PC-9 (cell line): ENCODE results near the gene DENND1A. TPM values are rescaled to one million over a fixed set of nuclear protein-coding genes. Genes with fewer than 3 reads are reported as not detected.

Source experiments
- BruUV-seq: library from RNA; stranded (reverse); fragments of 400-500 nt; replicated peaks from 2 replicates; lab custom pipeline; 2021; lab: Mats Ljungman, UMichigan
- CTCF ChIA-PET: fragments of 300-600 bp; sonication (Branson Sonifier 250); formaldehyde crosslinking; loops from one replicate; lab custom pipeline; 2022; ENCODE audit warnings: antibody characterized with exemption; lab: Charles Lee
- POLR2A ChIA-PET: fragments of 300-600 bp; sonication (Branson Sonifier 250); formaldehyde crosslinking; loops from one replicate; lab custom pipeline; 2022; ENCODE audit warnings: antibody characterized with exemption; ENCODE audit not compliant: unreplicated experiment; lab: Charles Lee
- DNase-seq, 2 experiments: peaks; one replicate each; pipeline versions ENCODE4 v3.0.0 to v3.0.0-alpha.2; 2015 to 2022; ENCODE audit warnings: mixed read lengths in 1 of 2
- H2AFZ ChIP-seq: fragments of 200-600 bp; sonication (generic); 2 replicates; pipeline ENCODE4 v1.8.1; 2017; ENCODE audit warnings: antibody characterized with exemption
- H3F3A ChIP-seq: fragments of 200-600 bp; sonication (generic); 2 replicates; pipeline ENCODE4 v1.8.1; 2017; ENCODE audit warnings: antibody characterized with exemption, mild to moderate bottlenecking, low read depth; ENCODE audit not compliant: insufficient read depth
- H3K27ac ChIP-seq: fragments of 200-600 bp; sonication (generic); 2 replicates; pipeline ENCODE4 v1.6.1; 2016; ENCODE audit warnings: mixed run types
- H3K27me3 ChIP-seq: fragments of 200-600 bp; sonication (generic); 2 replicates; pipeline ENCODE4 v1.6.1; 2016; ENCODE audit warnings: low read depth, mixed run types; ENCODE audit not compliant: insufficient read depth
- H3K36me3 ChIP-seq: fragments of 200-600 bp; sonication (generic); 2 replicates; pipeline ENCODE4 v1.6.1; 2016; ENCODE audit warnings: low read depth, mixed run types
- H3K4me1 ChIP-seq: fragments of 200-600 bp; sonication (generic); replicated peaks from 2 replicates; pipeline ENCODE4 v1.6.1; 2016; ENCODE audit warnings: mixed run types; ENCODE audit not compliant: insufficient read depth
- H3K4me2 ChIP-seq: fragments of 200-600 bp; sonication (generic); 2 replicates; pipeline ENCODE4 v1.6.1; 2017; ENCODE audit warnings: mixed run types
- H3K4me3 ChIP-seq: fragments of 200-600 bp; sonication (generic); 2 replicates; pipeline ENCODE4 v1.6.1; 2016; ENCODE audit warnings: mixed run types
- H3K79me2 ChIP-seq: fragments of 200-600 bp; sonication (generic); 2 replicates; pipeline ENCODE4 v1.6.1; 2017; ENCODE audit warnings: low read depth, mixed run types
- H3K9me2 ChIP-seq: fragments of 200-600 bp; sonication (generic); 2 replicates; pipeline ENCODE4 v1.8.1; 2017; ENCODE audit warnings: mild to moderate bottlenecking; ENCODE audit not compliant: insufficient read depth
- H3K9me3 ChIP-seq: fragments of 200-600 bp; sonication (generic); 2 replicates; pipeline ENCODE4 v1.8.1; 2016; ENCODE audit warnings: low read depth; ENCODE audit not compliant: insufficient read depth
- H4K20me1 ChIP-seq: fragments of 200-600 bp; sonication (generic); 2 replicates; pipeline ENCODE4 v1.8.1; 2017; ENCODE audit not compliant: insufficient read depth
- EZH2 ChIP-seq: fragments of 200-600 bp; sonication (generic); IDR thresholded peaks from 2 replicates; pipeline ENCODE4 v1.8.0; 2017; ENCODE audit warnings: antibody characterized with exemption, low read depth
- intact Hi-C: fragments of 100-400 bp; cut with micrococcal nuclease; formaldehyde crosslinking; loops from one replicate; pipeline ENCODE4 v1.10.0; 2022; ENCODE audit not compliant: unreplicated experiment
- total RNA-seq: library from RNA; stranded (reverse); gene quantifications from 2 replicates; pipeline ENCODE4 v1.2.3, GENCODE V29; 2021
- TF ChIP-seq, protein P1 (sequence below): fragments of 200-600 bp; sonication (generic); conservative IDR thresholded peaks from 2 replicates; pipeline ENCODE4 v1.6.1; 2017; ENCODE audit warnings: mixed run types, antibody characterized with exemption, mild to moderate bottlenecking, moderate library complexity

DENND1A gene
- total RNA-seq, 1 experiment from 2014 or later: 37.7 TPM

GRCh38 chr9:123438821-123439220, 491.1 kb downstream of the DENND1A start:
- H3K4me3 ChIP-seq: no peak overlapping the region
- POLR2A ChIA-PET: no interaction called here
- BruUV-seq: no TSS peak
- no peak overlapping the region for H2AFZ ChIP-seq
- no peak for TF ChIP-seq EZH2
- TF ChIP-seq, protein P1, sequence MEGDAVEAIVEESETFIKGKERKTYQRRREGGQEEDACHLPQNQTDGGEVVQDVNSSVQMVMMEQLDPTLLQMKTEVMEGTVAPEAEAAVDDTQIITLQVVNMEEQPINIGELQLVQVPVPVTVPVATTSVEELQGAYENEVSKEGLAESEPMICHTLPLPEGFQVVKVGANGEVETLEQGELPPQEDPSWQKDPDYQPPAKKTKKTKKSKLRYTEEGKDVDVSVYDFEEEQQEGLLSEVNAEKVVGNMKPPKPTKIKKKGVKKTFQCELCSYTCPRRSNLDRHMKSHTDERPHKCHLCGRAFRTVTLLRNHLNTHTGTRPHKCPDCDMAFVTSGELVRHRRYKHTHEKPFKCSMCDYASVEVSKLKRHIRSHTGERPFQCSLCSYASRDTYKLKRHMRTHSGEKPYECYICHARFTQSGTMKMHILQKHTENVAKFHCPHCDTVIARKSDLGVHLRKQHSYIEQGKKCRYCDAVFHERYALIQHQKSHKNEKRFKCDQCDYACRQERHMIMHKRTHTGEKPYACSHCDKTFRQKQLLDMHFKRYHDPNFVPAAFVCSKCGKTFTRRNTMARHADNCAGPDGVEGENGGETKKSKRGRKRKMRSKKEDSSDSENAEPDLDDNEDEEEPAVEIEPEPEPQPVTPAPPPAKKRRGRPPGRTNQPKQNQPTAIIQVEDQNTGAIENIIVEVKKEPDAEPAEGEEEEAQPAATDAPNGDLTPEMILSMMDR: no peak
- no peak overlapping the region for H3K27ac ChIP-seq
- H3K4me1 ChIP-seq: no peaks in the 10 kb centered on the region
- H3F3A ChIP-seq: no peaks in the 10 kb centered on the region
- DNase-seq: no peak
- no peaks in the 10 kb centered on the region for H3K36me3 ChIP-seq
- CTCF ChIA-PET: no interaction called here
- H3K9me2 ChIP-seq: no peaks in the 10 kb centered on the region
- no peaks in the 10 kb centered on the region for H3K79me2 ChIP-seq
- H3K4me2 ChIP-seq: no peak overlapping the region
- intact Hi-C loops: no loop called here
- H4K20me1 ChIP-seq: peaks cover 6% of the 10 kb centered on the region; the same call in 1 of the 2 replicates
- H3K9me3 ChIP-seq: no peaks in the 10 kb centered on the region
- H3K27me3 ChIP-seq: no peaks in the 10 kb centered on the region

- no peaks in the 10 kb centered on the region for H3K9me3 ChIP-seq
- no peak overlapping the region for H3K27ac ChIP-seq
- CTCF ChIA-PET: no interaction called here
- no peaks in the 10 kb centered on the region for H3F3A ChIP-seq
- intact Hi-C loops: no loop called here
- BruUV-seq: no TSS peak
- no peaks in the 10 kb centered on the region for H3K9me2 ChIP-seq
- H3K36me3 ChIP-seq: no peaks in the 10 kb centered on the region
- no peak overlapping the region for H3K4me3 ChIP-seq
- TF ChIP-seq, protein P1: no peak
- no peak for TF ChIP-seq EZH2
- peaks cover 6% of the 10 kb centered on the region; the same call in 1 of the 2 replicates for H4K20me1 ChIP-seq
- DNase-seq: no peak
- H3K4me2 ChIP-seq: no peak overlapping the region
- H3K27me3 ChIP-seq: no peaks in the 10 kb centered on the region
- H2AFZ ChIP-seq: no peak overlapping the region
- H3K4me1 ChIP-seq: no peaks in the 10 kb centered on the region
- POLR2A ChIA-PET: no interaction called here
- H3K79me2 ChIP-seq: no peaks in the 10 kb centered on the region
These were observed 491.6 kb downstream of the DENND1A start for GRCh38 chr9:123438321-123438720.

DNA sequence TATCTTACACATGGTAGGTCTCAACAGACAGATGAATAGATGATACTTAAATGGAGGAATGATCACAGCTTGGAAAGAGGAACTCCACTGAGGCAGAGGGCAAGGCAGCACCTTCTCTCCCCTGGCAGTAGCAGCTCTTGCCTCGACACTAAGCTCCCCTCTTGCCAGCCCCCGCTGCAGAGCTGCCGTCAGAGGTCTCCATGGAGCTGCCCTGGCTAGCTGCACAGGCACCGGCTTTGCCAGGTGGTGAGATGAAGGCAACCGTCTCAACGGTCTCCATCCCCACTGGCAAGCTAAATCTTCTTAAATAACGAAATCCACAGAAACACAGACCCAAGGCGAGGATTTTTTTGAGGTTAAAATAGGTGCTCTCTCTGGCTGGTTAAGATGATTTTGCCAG, 492.7 kb downstream of the DENND1A start:
- Histone ChIP-seq H2AFZ (no peak overlapping the region), H3K27ac (no peak overlapping the region), H3F3A (no peaks in the 10 kb centered on the region), H3K4me2 (no peak overlapping the region), H4K20me1 (peaks cover 5% of the 10 kb centered on the region; the same call in 1 of the 2 replicates), H3K79me2 (no peaks in the 10 kb centered on the region), H3K9me2 (no peaks in the 10 kb centered on the region), H3K4me1 (no peaks in the 10 kb centered on the region), H3K9me3 (no peaks in the 10 kb centered on the region), H3K4me3 (no peak overlapping the region), H3K36me3 (no peaks in the 10 kb centered on the region), H3K27me3 (no peaks in the 10 kb centered on the region)
- ChIA-PET CTCF (no interaction called here), POLR2A (interaction anchor here (0.6 kb wide), 1 partner anchor 48 kb away, joined by 9 read pairs; no protein-coding TSS in a partner anchor)
- BruUV-seq: no TSS peak
- no peak for TF ChIP-seq EZH2
- TF ChIP-seq, protein P1: no peak
- intact Hi-C loops: no loop called here
- DNase-seq: no peak
